NCI-H2107 treated with DMSO at 0.1 percent for 48 hours (cell line): Measurements from ENCODE around the gene PITX2.
A peak's percentile ranks its signal among the peaks of the same experiment; 100 is the strongest.

Source experiments
- DNase-seq: peaks from one replicate; lab custom pipeline; 2025; ENCODE audit not compliant: unreplicated experiment; lab: John Stamatoyannopoulos, UW

Gene PITX2

GRCh38 chr4:110622841-110623717 lies at the start of gene PITX2:
TSS of gene PITX2 (minus strand) at chr4:110623077. CDS start at chr4:110622460, 617 bp downstream.
- DNase-seq = peak; percentile 8

GRCh38 chr4:110671679-110672078 lies 48.8 kb upstream of the PITX2 start:
- DNase-seq = no peak

- no peak for DNase-seq
Measured at GRCh38 chr4:110669663-110670062, 46.8 kb upstream of the PITX2 start.

- no peak for DNase-seq
Measured at GRCh38 chr4:110668463-110669235, 45.8 kb upstream of the PITX2 start.

GRCh38 chr4:110667670-110668069 lies 44.8 kb upstream of the PITX2 start:
- no peak for DNase-seq

GRCh38 chr4:110666030-110666429 lies 43.2 kb upstream of the PITX2 start:
- DNase-seq = no peak

GRCh38 chr4:110663738-110664444 lies 41.0 kb upstream of the PITX2 start:
- DNase-seq = no peak

- DNase-seq = no peak
Measured at GRCh38 chr4:110663206-110663605, 40.3 kb upstream of the PITX2 start.

GRCh38 chr4:110660755-110661154 lies 37.9 kb upstream of the PITX2 start:
- no peak for DNase-seq

GRCh38 chr4:110654254-110654635 lies 31.4 kb upstream of the PITX2 start:
- DNase-seq = no peak

- DNase-seq = no peak
Measured at GRCh38 chr4:110653321-110654253, 30.7 kb upstream of the PITX2 start.

GRCh38 chr4:110644008-110644407 lies 21.1 kb upstream of the PITX2 start:
- DNase-seq = no peak

- DNase-seq = no peak
Measured at GRCh38 chr4:110643096-110643495, 20.2 kb upstream of the PITX2 start.

- DNase-seq = no peak
Measured at GRCh38 chr4:110641218-110641617, 18.3 kb upstream of the PITX2 start.

- DNase-seq = no peak
Measured at GRCh38 chr4:110640576-110640975, 17.7 kb upstream of the PITX2 start.

GRCh38 chr4:110639207-110640090 lies 16.6 kb upstream of the PITX2 start:
- no peak for DNase-seq

- DNase-seq = no peak
Measured at GRCh38 chr4:110638089-110638746, 15.3 kb upstream of the PITX2 start.

- no peak for DNase-seq
Measured at GRCh38 chr4:110637408-110638088, 14.7 kb upstream of the PITX2 start.
